Fibroblast of pulmonary artery (primary cell): ENCODE data around the gene AHDC1.
A peak's percentile ranks its signal among the peaks of the same experiment; 100 is the strongest.
"Not testable (repeated sequence)": the region's sequence is repeated elsewhere in the genome, so short reads cannot be mapped to it uniquely, and the experiment has no call there.

ENCODE experiments used
- DNase-seq: peaks from one replicate; pipeline ENCODE4 v3.0.0-alpha.2; 2010; ENCODE audit warnings: low read depth
- H3K4me3 ChIP-seq: replicated peaks from 2 replicates; pipeline ENCODE4 v1.5.1; 2011; ENCODE audit warnings: low read depth, mild to moderate bottlenecking, control low read depth, low read length, moderate library complexity
- CTCF ChIP-seq: IDR thresholded peaks from 2 replicates; pipeline ENCODE4 v1.5.1; 2011; ENCODE audit warnings: mild to moderate bottlenecking, control low read depth, low read length, inconsistent platforms; ENCODE audit errors: missing control alignments

The AHDC1 gene

GRCh38 chr1:27503844-27504587 is 99.9 kb downstream of the AHDC1 start:
- peak; percentile 60 for DNase-seq
- H3K4me3 ChIP-seq = no peak overlapping the region
- no peak for TF ChIP-seq CTCF

- no peak for DNase-seq
- no peak for TF ChIP-seq CTCF
- H3K4me3 ChIP-seq = no peak overlapping the region
Measured at GRCh38 chr1:27503033-27503432, 100.9 kb downstream of the AHDC1 start.

- not testable (repeated sequence) for H3K4me3 ChIP-seq, DNase-seq
Measured at GRCh38 chr1:27501159-27501558, 102.8 kb downstream of the AHDC1 start.

GRCh38 chr1:27499142-27499541 is 104.8 kb downstream of the AHDC1 start:
- no peak for DNase-seq
- no peak overlapping the region for H3K4me3 ChIP-seq
- TF ChIP-seq CTCF = no peak

GRCh38 chr1:27496604-27497155 is 107.3 kb downstream of the AHDC1 start:
- DNase-seq = peak; percentile 60
- no peak overlapping the region for H3K4me3 ChIP-seq
- peak; percentile 40 for TF ChIP-seq CTCF

GRCh38 chr1:27492796-27493195 is 111.1 kb downstream of the AHDC1 start:
- DNase-seq = no peak
- no peak overlapping the region for H3K4me3 ChIP-seq
- TF ChIP-seq CTCF = no peak

- DNase-seq = peak; percentile 51
- H3K4me3 ChIP-seq = no peak overlapping the region
- TF ChIP-seq CTCF = no peak
Measured at GRCh38 chr1:27491748-27492700, 111.9 kb downstream of the AHDC1 start.
